Upper lobe of left lung (tissue), 4 donors: ENCODE data around the gene MEIOB.

Experiments
- POLR2A ChIP-seq, 4 donors: fragments of 450-650 bp; IDR thresholded peaks; one replicate each; pipeline ENCODE4 v1.5.1; 2016 to 2017; ENCODE audit warnings: antibody characterized with exemption in 4 of 4, mild to moderate bottlenecking in 2 of 4
- POLR2AphosphoS5 ChIP-seq, 2 donors: sonication (generic); formaldehyde crosslinking; IDR thresholded peaks; one replicate each; pipeline ENCODE4 v1.5.1; 2017; ENCODE audit warnings: antibody characterized with exemption in 2 of 2
- TF ChIP-seq, protein P1 (sequence below), 6 experiments: fragments of 450-650 bp in 4 of 6; fragments of 200-600 bp in 2 of 6; sonication (generic) in 2 of 6; IDR thresholded peaks; one replicate each; pipeline ENCODE4 v1.5.1; 2016 to 2019; ENCODE audit warnings: antibody characterized with exemption in 6 of 6

DNA sequence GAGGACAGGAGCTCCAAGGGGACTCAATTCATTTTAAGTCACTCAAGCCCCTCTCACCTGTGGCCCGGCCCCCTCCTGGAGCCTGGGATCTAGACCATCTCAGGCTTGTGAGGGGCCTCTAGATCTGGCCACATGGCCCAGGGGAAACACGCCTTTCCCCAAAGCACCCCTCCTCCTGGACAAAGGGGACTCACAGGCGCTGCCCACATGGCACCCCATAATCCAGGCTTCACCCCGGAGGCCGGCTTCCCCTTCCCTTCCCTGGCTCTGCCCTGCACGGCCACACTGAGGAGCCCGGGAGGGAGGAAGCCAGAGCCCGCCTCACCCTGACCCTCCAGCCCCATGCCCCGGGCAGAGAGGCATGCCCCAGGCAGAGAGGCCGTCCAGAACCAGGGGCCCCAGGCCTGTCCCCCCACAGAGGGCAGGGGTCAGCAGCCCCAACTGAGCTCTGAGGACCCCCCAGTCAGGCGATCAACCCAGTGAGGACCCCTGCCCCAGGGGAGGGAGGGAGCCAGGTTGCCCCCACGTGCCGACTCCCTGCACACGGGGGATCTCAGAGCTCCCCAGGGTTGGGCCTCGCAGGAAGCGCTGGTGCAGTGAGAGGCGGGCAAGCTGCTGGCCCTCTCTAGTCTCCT is 35.4 kb upstream of the MEIOB start:
- no peak for TF ChIP-seq POLR2AphosphoS5 (IDR thresholded peaks at IDR 0.05)
- TF ChIP-seq POLR2A (IDR thresholded peaks at IDR 0.05): no peak
- TF ChIP-seq, protein P1, sequence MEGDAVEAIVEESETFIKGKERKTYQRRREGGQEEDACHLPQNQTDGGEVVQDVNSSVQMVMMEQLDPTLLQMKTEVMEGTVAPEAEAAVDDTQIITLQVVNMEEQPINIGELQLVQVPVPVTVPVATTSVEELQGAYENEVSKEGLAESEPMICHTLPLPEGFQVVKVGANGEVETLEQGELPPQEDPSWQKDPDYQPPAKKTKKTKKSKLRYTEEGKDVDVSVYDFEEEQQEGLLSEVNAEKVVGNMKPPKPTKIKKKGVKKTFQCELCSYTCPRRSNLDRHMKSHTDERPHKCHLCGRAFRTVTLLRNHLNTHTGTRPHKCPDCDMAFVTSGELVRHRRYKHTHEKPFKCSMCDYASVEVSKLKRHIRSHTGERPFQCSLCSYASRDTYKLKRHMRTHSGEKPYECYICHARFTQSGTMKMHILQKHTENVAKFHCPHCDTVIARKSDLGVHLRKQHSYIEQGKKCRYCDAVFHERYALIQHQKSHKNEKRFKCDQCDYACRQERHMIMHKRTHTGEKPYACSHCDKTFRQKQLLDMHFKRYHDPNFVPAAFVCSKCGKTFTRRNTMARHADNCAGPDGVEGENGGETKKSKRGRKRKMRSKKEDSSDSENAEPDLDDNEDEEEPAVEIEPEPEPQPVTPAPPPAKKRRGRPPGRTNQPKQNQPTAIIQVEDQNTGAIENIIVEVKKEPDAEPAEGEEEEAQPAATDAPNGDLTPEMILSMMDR (IDR thresholded peaks at IDR 0.05): no peak
